Thyroid gland (tissue), 4 donors: ENCODE measurements around the gene TSHZ1.

Source experiments
- CTCF ChIP-seq, 6 experiments: fragments of 200-600 bp in 3 of 6; fragments of 450-650 bp in 3 of 6; sonication (generic) in 3 of 6; IDR thresholded peaks; one replicate each; pipeline ENCODE4 v1.5.1; 2016 to 2019; ENCODE audit warnings: antibody characterized with exemption in 6 of 6, mild to moderate bottlenecking in 2 of 6, inconsistent platforms in 1 of 6, moderate library complexity in 1 of 6
- POLR2A ChIP-seq, 2 donors: fragments of 450-650 bp; IDR thresholded peaks; one replicate each; pipeline ENCODE4 v1.6.1; 2017; ENCODE audit warnings: antibody characterized with exemption in 2 of 2, mild to moderate bottlenecking in 2 of 2, moderate library complexity in 1 of 2

GRCh38 chr18:75337348-75337747 is 126.8 kb downstream of the TSHZ1 start:
- TF ChIP-seq POLR2A (IDR thresholded peaks at IDR 0.05) = no peak
- no peak for TF ChIP-seq CTCF (IDR thresholded peaks at IDR 0.05)
